ENCODE results near the gene RNF208. TPM values are rescaled to one million over a fixed set of nuclear protein-coding genes. Genes with fewer than 3 reads are reported as not detected.

RNF208 gene
- total and polyA plus RNA-seq, 2 experiments from 2014 or later = 1.4 to 5.6 TPM

GRCh38 chr9:137265496-137266161, 43.6 kb upstream of the RNF208 start:
- Histone ChIP-seq H3K9me2 (ENCODE audit: insufficient read depth) (no peaks in the 10 kb centered on the region), H3K36me3 (ENCODE audit: insufficient read depth) (peaks cover 10% of the 10 kb centered on the region; the same call in 1 of the 2 replicates), H2AFZ (no peak overlapping the region), H3K4me3 (no peak overlapping the region), H3K27me3 (ENCODE audit: insufficient read depth) (no peaks in the 10 kb centered on the region), H3K4me2 (no peak overlapping the region), H4K20me1 (replicated peaks; ENCODE audit: insufficient read depth) (0 out of 2 replicates have a peak, but pooled peaks cover 9% of the 10 kb centered on the region), H3F3A (replicated peaks; ENCODE audit: low read depth) (0 out of 2 replicates have a peak, but pooled peaks cover 4% of the 10 kb centered on the region), H3K27ac (ENCODE audit: low read depth) (no peak overlapping the region), H3K79me2 (replicated peaks; ENCODE audit: insufficient read depth) (no peaks in the 10 kb centered on the region), H3K4me1 (ENCODE audit: insufficient read depth) (no peaks in the 10 kb centered on the region)
- Mint-ChIP-seq H3K4me1 (peaks cover 4% of the 10 kb centered on the region; the same call in 2 of the 3 replicates), H3K27ac (no peak overlapping the region), H3K9me3 (no peaks in the 10 kb centered on the region; the same call in 2 of the 3 replicates), H3K36me3 (ENCODE audit: low read depth) (peaks cover 37% of the 10 kb centered on the region), H3K27me3 (ENCODE audit: insufficient read depth, low read depth, poor library complexity) (peaks cover 18% of the 10 kb centered on the region), H3K4me3 (no peak overlapping the region)
- DNase-seq (ENCODE audit: low spot score) (no peak), ATAC-seq (no peak)
- TF ChIP-seq EZH2phosphoT487 (IDR thresholded peaks at IDR 0.05; ENCODE audit: unreplicated experiment) (no peak), NANOG (IDR thresholded peaks at IDR 0.05; ENCODE audit: borderline replicate concordance) (no peak), POLR2AphosphoS5 (IDR thresholded peaks at IDR 0.05; ENCODE audit: low read depth) (no peak), ZNF114 (CRISPR knock-in tag; IDR thresholded peaks at IDR 0.05) (no peak), ETS1 (IDR thresholded peaks at IDR 0.05) (no peak), CREB1 (CRISPR knock-in tag; IDR thresholded peaks at IDR 0.05; ENCODE audit: low read depth) (no peak), REST (IDR thresholded peaks at IDR 0.05; ENCODE audit: unreplicated experiment) (no peak), JUNB (IDR thresholded peaks at IDR 0.05; ENCODE audit: unreplicated experiment) (no peak), ZNF462 (CRISPR knock-in tag; IDR thresholded peaks at IDR 0.05) (no peak)

All from GM23338 (cell line).